ENCODE measurements around the gene ANKRD13D.

DNA sequence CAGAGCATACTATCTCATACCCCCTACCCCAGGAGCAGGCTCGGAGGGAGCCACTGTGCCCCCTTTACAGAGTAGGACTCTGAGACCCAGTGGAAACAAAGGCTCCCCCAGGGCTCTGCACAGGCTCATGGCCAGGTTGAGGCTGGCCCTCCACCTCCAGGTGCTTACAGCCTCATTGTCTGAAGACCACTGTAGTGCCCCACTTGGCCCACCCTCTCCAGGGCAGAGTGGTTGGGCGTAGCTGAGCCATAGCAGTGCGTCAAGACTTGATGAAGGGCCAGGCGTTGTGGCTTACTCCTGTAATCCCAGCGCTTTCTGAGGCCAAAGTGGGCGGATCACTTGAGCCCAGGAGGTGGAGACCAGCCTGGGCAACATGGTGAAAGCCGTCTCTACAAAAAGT lies 1.7 kb downstream of the ANKRD13D start:
- TF ChIP-seq, protein P1, sequence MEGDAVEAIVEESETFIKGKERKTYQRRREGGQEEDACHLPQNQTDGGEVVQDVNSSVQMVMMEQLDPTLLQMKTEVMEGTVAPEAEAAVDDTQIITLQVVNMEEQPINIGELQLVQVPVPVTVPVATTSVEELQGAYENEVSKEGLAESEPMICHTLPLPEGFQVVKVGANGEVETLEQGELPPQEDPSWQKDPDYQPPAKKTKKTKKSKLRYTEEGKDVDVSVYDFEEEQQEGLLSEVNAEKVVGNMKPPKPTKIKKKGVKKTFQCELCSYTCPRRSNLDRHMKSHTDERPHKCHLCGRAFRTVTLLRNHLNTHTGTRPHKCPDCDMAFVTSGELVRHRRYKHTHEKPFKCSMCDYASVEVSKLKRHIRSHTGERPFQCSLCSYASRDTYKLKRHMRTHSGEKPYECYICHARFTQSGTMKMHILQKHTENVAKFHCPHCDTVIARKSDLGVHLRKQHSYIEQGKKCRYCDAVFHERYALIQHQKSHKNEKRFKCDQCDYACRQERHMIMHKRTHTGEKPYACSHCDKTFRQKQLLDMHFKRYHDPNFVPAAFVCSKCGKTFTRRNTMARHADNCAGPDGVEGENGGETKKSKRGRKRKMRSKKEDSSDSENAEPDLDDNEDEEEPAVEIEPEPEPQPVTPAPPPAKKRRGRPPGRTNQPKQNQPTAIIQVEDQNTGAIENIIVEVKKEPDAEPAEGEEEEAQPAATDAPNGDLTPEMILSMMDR (conservative IDR thresholded peaks at IDR 0.05): no peak
- TF ChIP-seq EZH2 (IDR thresholded peaks at IDR 0.05; ENCODE audit: low read depth): no peak

Measured in PC-9 (cell line).